COLO668 (cell line): ENCODE data around the gene APP.

Source experiments
- DNase-seq: peaks from one replicate; lab custom pipeline; 2025; ENCODE audit not compliant: unreplicated experiment; lab: John Stamatoyannopoulos, UW

Gene APP

GRCh38 chr21:25838809-25839208 lies 331.8 kb downstream of the APP start:
- DNase-seq: no peak

- DNase-seq: no peak
Measured at GRCh38 chr21:25837533-25838265, 332.9 kb downstream of the APP start.

- DNase-seq: no peak
Measured at GRCh38 chr21:25836396-25836795, 334.2 kb downstream of the APP start.

- DNase-seq: no peak
Measured at GRCh38 chr21:25834381-25834780, 336.2 kb downstream of the APP start.

- DNase-seq: no peak
Measured at GRCh38 chr21:25831300-25831960, 339.1 kb downstream of the APP start.
